ENCODE data around the gene UBXN11.

The UBXN11 gene

DNA sequence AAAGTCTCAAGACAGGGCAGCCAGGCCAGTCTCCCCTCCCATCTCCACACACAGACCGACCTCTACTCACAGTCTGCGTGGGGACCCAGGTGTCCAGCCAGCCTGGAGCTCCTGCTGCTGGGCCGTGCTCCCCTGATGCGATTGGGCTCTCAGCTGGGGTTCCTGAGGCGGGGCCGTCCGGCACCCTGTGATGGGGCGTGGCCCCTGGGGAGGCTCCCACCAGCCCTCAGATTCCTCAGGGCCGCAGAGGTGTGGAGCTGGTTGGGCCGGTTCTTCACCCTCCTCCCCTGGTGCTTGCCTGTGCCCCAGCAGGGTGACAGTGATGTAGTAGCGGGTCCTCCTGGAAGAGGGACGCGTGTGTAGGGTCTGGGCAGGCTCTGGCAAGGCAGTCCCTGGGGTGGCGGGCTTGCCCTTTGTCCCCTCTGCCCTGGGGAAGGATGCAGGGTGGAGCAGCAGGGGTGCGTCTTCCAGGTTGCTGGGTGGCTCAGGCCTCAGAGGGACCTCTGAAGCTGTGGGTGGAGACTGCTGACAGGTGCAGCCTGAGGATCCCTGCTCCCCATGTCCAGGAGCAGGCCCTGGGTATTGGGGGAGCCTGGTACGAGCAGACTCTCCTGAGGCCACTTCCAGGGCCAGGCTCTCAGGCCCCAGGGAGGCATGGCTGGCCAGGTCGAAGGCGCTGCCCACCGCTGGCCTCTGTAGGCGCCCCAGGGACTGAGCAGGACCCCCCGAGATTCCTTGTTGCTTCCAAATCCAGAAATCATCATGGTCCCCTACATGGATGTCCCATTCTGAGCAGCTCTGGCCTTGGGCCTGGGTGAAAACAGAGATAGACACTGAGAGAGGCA, 47.8 kb upstream of the UBXN11 start, which contains the start of gene CRYBG2:
Gene CRYBG2, minus strand, starts transcription at position 155 of the 845 bp plus-strand sequence. CDS start 7,473 bp downstream, outside the sequence.
- no peaks in the 10 kb centered on the region for H3F3A ChIP-seq (ENCODE audit: low read depth)
- no peak within 1 kb of the TSS for H3K9ac ChIP-seq (ENCODE audit: low read depth, low read length, poor library complexity, severe bottlenecking)
- no peak within 1 kb of the TSS for H3K4me2 ChIP-seq (ENCODE audit: low read depth, low read length, poor library complexity, severe bottlenecking)
- peaks cover 4% of the 10 kb centered on the region for H3K4me1 ChIP-seq (ENCODE audit: insufficient read depth, low read length, poor library complexity, severe bottlenecking)
- H2AFZ ChIP-seq (ENCODE audit: low read length): no peak within 1 kb of the TSS
- H3K27me3 ChIP-seq (ENCODE audit: insufficient read depth, low read length, poor library complexity, severe bottlenecking): no peaks in the 10 kb centered on the region
- no peaks in the 10 kb centered on the region for H3K9me2 ChIP-seq (replicated peaks; ENCODE audit: low read depth, low read length)
- no peaks in the 10 kb centered on the region for H3K36me3 ChIP-seq (ENCODE audit: insufficient read depth, low read length)
- no peaks in the 10 kb centered on the region for H3K79me2 ChIP-seq (ENCODE audit: insufficient read depth, low read length)
- H4K20me1 ChIP-seq (ENCODE audit: insufficient read depth, low read length, poor library complexity, severe bottlenecking): no peaks in the 10 kb centered on the region
- H3K4me3 ChIP-seq (ENCODE audit: low read length, poor library complexity, severe bottlenecking): no peak within 1 kb of the TSS
- H3K9me3 ChIP-seq (ENCODE audit: insufficient read depth, low read depth, low read length): no peaks in the 10 kb centered on the region
- TF ChIP-seq, protein P1, sequence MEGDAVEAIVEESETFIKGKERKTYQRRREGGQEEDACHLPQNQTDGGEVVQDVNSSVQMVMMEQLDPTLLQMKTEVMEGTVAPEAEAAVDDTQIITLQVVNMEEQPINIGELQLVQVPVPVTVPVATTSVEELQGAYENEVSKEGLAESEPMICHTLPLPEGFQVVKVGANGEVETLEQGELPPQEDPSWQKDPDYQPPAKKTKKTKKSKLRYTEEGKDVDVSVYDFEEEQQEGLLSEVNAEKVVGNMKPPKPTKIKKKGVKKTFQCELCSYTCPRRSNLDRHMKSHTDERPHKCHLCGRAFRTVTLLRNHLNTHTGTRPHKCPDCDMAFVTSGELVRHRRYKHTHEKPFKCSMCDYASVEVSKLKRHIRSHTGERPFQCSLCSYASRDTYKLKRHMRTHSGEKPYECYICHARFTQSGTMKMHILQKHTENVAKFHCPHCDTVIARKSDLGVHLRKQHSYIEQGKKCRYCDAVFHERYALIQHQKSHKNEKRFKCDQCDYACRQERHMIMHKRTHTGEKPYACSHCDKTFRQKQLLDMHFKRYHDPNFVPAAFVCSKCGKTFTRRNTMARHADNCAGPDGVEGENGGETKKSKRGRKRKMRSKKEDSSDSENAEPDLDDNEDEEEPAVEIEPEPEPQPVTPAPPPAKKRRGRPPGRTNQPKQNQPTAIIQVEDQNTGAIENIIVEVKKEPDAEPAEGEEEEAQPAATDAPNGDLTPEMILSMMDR (conservative IDR thresholded peaks at IDR 0.05; ENCODE audit: low read length): no peak
- TF ChIP-seq EZH2phosphoT487 (IDR thresholded peaks at IDR 0.05; ENCODE audit: borderline replicate concordance): no peak

DNA sequence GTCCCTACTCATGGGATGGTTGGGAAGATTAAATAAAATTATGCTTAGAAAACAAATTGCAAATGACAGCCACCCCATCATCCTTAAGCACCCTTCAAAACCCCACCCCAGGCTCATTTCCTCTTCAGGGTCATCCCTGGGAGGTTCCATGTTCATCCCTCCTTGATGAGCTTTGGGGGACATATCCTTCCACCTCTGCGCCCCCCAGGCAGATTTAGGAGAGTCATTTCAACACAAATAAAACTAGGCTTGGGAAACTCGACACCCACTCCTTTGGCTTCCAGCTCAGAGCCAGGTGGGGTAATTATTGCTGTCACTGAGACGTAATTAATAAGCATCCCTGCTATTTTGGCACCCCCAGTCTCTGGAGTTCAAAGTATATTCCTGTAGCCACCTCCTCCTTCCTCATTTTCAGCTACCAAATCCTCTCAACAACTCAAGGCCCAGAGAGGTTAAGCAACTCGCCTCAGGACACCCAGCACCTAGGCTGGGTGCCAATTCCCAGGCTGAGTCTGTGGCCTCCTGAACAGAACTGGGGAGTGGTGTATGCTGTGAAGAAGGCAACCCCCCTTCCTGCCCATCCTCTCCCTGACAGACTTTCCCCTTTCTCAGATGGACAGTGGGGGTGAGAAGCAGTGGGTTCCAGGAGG, 46.9 kb upstream of the UBXN11 start:
- H3K36me3 ChIP-seq (ENCODE audit: insufficient read depth, low read length): no peaks in the 10 kb centered on the region
- no peaks in the 10 kb centered on the region for H3K27me3 ChIP-seq (ENCODE audit: insufficient read depth, low read length, poor library complexity, severe bottlenecking)
- no peak overlapping the region for H3K4me3 ChIP-seq (ENCODE audit: low read length, poor library complexity, severe bottlenecking)
- no peaks in the 10 kb centered on the region for H3K9me3 ChIP-seq (ENCODE audit: insufficient read depth, low read depth, low read length)
- H3K4me1 ChIP-seq (ENCODE audit: insufficient read depth, low read length, poor library complexity, severe bottlenecking): peaks cover 4% of the 10 kb centered on the region
- TF ChIP-seq, protein P1 (conservative IDR thresholded peaks at IDR 0.05; ENCODE audit: low read length): no peak
- TF ChIP-seq EZH2phosphoT487 (IDR thresholded peaks at IDR 0.05; ENCODE audit: borderline replicate concordance): no peak
- no peaks in the 10 kb centered on the region for H3K9me2 ChIP-seq (replicated peaks; ENCODE audit: low read depth, low read length)
- no peak overlapping the region for H3K4me2 ChIP-seq (ENCODE audit: low read depth, low read length, poor library complexity, severe bottlenecking)
- H4K20me1 ChIP-seq (ENCODE audit: insufficient read depth, low read length, poor library complexity, severe bottlenecking): no peaks in the 10 kb centered on the region
- H3F3A ChIP-seq (ENCODE audit: low read depth): no peaks in the 10 kb centered on the region
- H3K9ac ChIP-seq (ENCODE audit: low read depth, low read length, poor library complexity, severe bottlenecking): no peak overlapping the region
- no peak overlapping the region for H2AFZ ChIP-seq (ENCODE audit: low read length)
- H3K79me2 ChIP-seq (ENCODE audit: insufficient read depth, low read length): no peaks in the 10 kb centered on the region

DNA sequence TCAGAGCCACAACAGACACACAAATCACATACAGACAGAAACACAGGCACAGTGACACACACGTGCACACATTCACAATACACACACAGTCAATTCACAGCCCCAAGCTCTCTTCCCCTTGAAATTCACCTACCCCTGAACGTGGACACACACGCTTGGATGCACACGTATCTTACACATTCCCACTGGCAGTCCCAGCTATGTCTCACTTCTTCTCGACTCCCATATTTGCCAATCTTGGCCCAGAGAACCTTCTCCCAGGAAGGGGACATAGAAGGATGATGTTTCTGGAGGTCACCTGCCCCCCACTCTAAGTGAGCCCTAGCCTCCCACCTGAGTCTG, 45.9 kb upstream of the UBXN11 start:
- no peak for TF ChIP-seq EZH2phosphoT487 (IDR thresholded peaks at IDR 0.05; ENCODE audit: borderline replicate concordance)
- Histone ChIP-seq H3K4me1 (ENCODE audit: insufficient read depth, low read length, poor library complexity, severe bottlenecking) (peaks cover 4% of the 10 kb centered on the region), H3K36me3 (ENCODE audit: insufficient read depth, low read length) (no peaks in the 10 kb centered on the region), H3K9me3 (ENCODE audit: insufficient read depth, low read depth, low read length) (no peaks in the 10 kb centered on the region), H3K9me2 (replicated peaks; ENCODE audit: low read depth, low read length) (no peaks in the 10 kb centered on the region), H3K4me2 (ENCODE audit: low read depth, low read length, poor library complexity, severe bottlenecking) (no peak overlapping the region), H4K20me1 (ENCODE audit: insufficient read depth, low read length, poor library complexity, severe bottlenecking) (no peaks in the 10 kb centered on the region), H2AFZ (ENCODE audit: low read length) (no peak overlapping the region), H3K79me2 (ENCODE audit: insufficient read depth, low read length) (no peaks in the 10 kb centered on the region), H3K9ac (ENCODE audit: low read depth, low read length, poor library complexity, severe bottlenecking) (no peak overlapping the region), H3F3A (ENCODE audit: low read depth) (no peaks in the 10 kb centered on the region), H3K27me3 (ENCODE audit: insufficient read depth, low read length, poor library complexity, severe bottlenecking) (no peaks in the 10 kb centered on the region), H3K4me3 (ENCODE audit: low read length, poor library complexity, severe bottlenecking) (no peak overlapping the region)

All from Loucy (cell line).